Kidney (tissue), 14 donors: ENCODE measurements around the gene SORT1. TPM values are rescaled to one million over a fixed set of nuclear protein-coding genes. Genes with fewer than 3 reads are reported as not detected.

Experiments used
- DNase-seq, 5 donors: peaks; one replicate each; pipeline ENCODE4 v3.0.0-alpha.2; 2013 to 2020
- FAIRE-seq: peaks from 2 replicates; lab custom pipeline; 2012; peaks lifted over from hg19 to GRCh38; lab: Jason Lieb, UNC
- H3K27ac ChIP-seq, 2 donors: one replicate each; pipeline ENCODE4 v1.7.0; 2013; ENCODE audit warnings: low read depth in 2 of 2, low read length in 2 of 2, inconsistent platforms in 1 of 2
- H3K27me3 ChIP-seq: one replicate; pipeline ENCODE4 v1.7.1; 2013; ENCODE audit warnings: low read length, inconsistent platforms; ENCODE audit not compliant: control insufficient read depth, insufficient read depth
- H3K36me3 ChIP-seq, 3 donors: one replicate each; pipeline versions ENCODE4 v1.7.0 to v1.7.1; 2013; ENCODE audit warnings: low read length in 3 of 3, control low read depth in 1 of 3, inconsistent platforms in 1 of 3; ENCODE audit not compliant: insufficient read depth in 3 of 3, control insufficient read depth in 2 of 3
- H3K4me1 ChIP-seq, 3 donors: one replicate each; pipeline versions ENCODE4 v1.7.0 to v1.7.1; 2013; ENCODE audit warnings: low read length in 3 of 3, inconsistent platforms in 1 of 3, low read depth in 1 of 3; ENCODE audit not compliant: control insufficient read depth in 2 of 3, insufficient read depth in 2 of 3
- H3K4me3 ChIP-seq, 3 donors: one replicate each; pipeline versions ENCODE4 v1.7.0 to v1.8.1; 2013; ENCODE audit warnings: low read length in 3 of 3, control low read depth in 1 of 3, inconsistent platforms in 1 of 3
- H3K9ac ChIP-seq, 3 donors: one replicate each; pipeline versions ENCODE4 v1.7.0 to v1.7.1; 2013; ENCODE audit warnings: low read length in 3 of 3, control low read depth in 1 of 3, inconsistent platforms in 1 of 3
- H3K9me3 ChIP-seq, 3 donors: one replicate each; pipeline versions ENCODE4 v1.7.0 to v1.7.1; 2013; ENCODE audit warnings: low read length in 3 of 3, control low read depth in 1 of 3, inconsistent platforms in 1 of 3; ENCODE audit not compliant: control insufficient read depth in 2 of 3, insufficient read depth in 1 of 3
- CTCF ChIP-seq: IDR thresholded peaks from 3 replicates; pipeline ENCODE4 v1.5.1; 2012; ENCODE audit warnings: mild to moderate bottlenecking, moderate library complexity, borderline replicate concordance; ENCODE audit not compliant: insufficient read depth; ENCODE audit errors: extremely low read depth
- intact Hi-C: fragments of 100-400 bp; cut with DNase I; formaldehyde crosslinking; loops from one replicate; pipeline ENCODE4 v1.11.1; 2022
- polyA plus RNA-seq: library from polyadenylated mRNA; stranded (reverse); fragments of 350-450 nt; fragmentation: Illumina TruSeq; extraction: RNeasy Lipid Tissue Mini Kit (QIAGEN cat#74804); gene quantifications from one replicate; pipeline ENCODE4 v1.2.3, GENCODE V29; 2014; ENCODE audit warnings: low read depth, low replicate concordance; ENCODE audit not compliant: insufficient read depth
- total RNA-seq: library from RNA; stranded (reverse); fragmentation: NEBNext Ultra II Directional; extraction: Animal tissue kit (Norgen Biotek cat#: 25700); gene quantifications from one replicate; pipeline ENCODE4 v1.2.1, GENCODE V29; 2021
- donor health status: control.
- donor health status: control.
- donor health status: control.
- donor health status: control.
- donor health status: control.
- donor health status: DM: yes; HTN: yes; CAD: no.
- donor health status: Normal renal cell carcinoma (clear cell type).

SORT1 gene
- total and polyA plus RNA-seq, 2 donors from 2014 or later: 33.5 to 169 TPM

GRCh38 chr1:109351457-109351856, 46.3 kb downstream of the SORT1 start:
- H3K9ac ChIP-seq: no peak overlapping the region
- H3K4me3 ChIP-seq: no peak overlapping the region
- H3K27ac ChIP-seq: no peak overlapping the region
- DNase-seq (no peak), FAIRE-seq (no peak)
- H3K36me3 ChIP-seq: peaks cover 0 to 23% (median 22%) of the 10 kb centered on the region in 3 donors
- H3K9me3 ChIP-seq: no peaks in the 10 kb centered on the region
- no peaks in the 10 kb centered on the region for H3K4me1 ChIP-seq
- no peak for TF ChIP-seq CTCF
- H3K27me3 ChIP-seq: no peaks in the 10 kb centered on the region
- intact Hi-C loops: no loop called here

- Histone ChIP-seq H3K27me3 (no peaks in the 10 kb centered on the region), H3K4me1 (no peaks in the 10 kb centered on the region), H3K9ac (no peak overlapping the region), H3K4me3 (no peak overlapping the region), H3K9me3 (no peaks in the 10 kb centered on the region), H3K27ac (no peak overlapping the region), H3K36me3 (peaks cover 0 to 23% (median 22%) of the 10 kb centered on the region in 3 donors)
- TF ChIP-seq CTCF: no peak
- no peak for DNase-seq
- no peak for FAIRE-seq
- intact Hi-C loops: no loop called here
These were observed 47.1 kb downstream of the SORT1 start for GRCh38 chr1:109350655-109351054.

- Histone ChIP-seq H3K36me3 (peaks cover 0 to 23% (median 22%) of the 10 kb centered on the region in 3 donors), H3K27ac (no peak overlapping the region), H3K9me3 (no peaks in the 10 kb centered on the region), H3K4me3 (no peak overlapping the region), H3K9ac (no peak overlapping the region), H3K27me3 (no peaks in the 10 kb centered on the region), H3K4me1 (no peaks in the 10 kb centered on the region)
- no peak for FAIRE-seq
- intact Hi-C loops: no loop called here
- TF ChIP-seq CTCF: no peak
- no peak for DNase-seq
These were observed 47.5 kb downstream of the SORT1 start for GRCh38 chr1:109350182-109350581.

GRCh38 chr1:109347511-109347910, 50.2 kb downstream of the SORT1 start:
- no peak overlapping the region for H3K9ac ChIP-seq
- no peaks in the 10 kb centered on the region for H3K27me3 ChIP-seq
- H3K4me3 ChIP-seq: no peak overlapping the region
- H3K9me3 ChIP-seq: no peaks in the 10 kb centered on the region
- TF ChIP-seq CTCF: no peak
- H3K4me1 ChIP-seq: peaks cover 0 to 2% (median 0%) of the 10 kb centered on the region in 3 donors
- peaks cover 0 to 23% (median 13%) of the 10 kb centered on the region in 3 donors for H3K36me3 ChIP-seq
- H3K27ac ChIP-seq: no peak overlapping the region
- FAIRE-seq (no peak), DNase-seq (no peak)
- intact Hi-C loops: no loop called here
